Measurements from ENCODE around the gene TBC1D2B.

TBC1D2B gene

GRCh38 chr15:78035861-78036476, 41.5 kb downstream of the TBC1D2B start:
- DNase-seq: no peak

- DNase-seq: peak in 1 of 51 donors; percentile 17
Observed at GRCh38 chr15:78035321-78035751, 42.2 kb downstream of the TBC1D2B start.

- peak in 4 of 51 donors; percentile 14 to 40 (median 25) for DNase-seq
Observed at GRCh38 chr15:78034495-78035191, 42.9 kb downstream of the TBC1D2B start.

- no peak for DNase-seq
Observed at GRCh38 chr15:78033864-78034263, 43.6 kb downstream of the TBC1D2B start.

GRCh38 chr15:78032671-78033070, 44.8 kb downstream of the TBC1D2B start:
- no peak for DNase-seq

GRCh38 chr15:78024883-78025282, 52.6 kb downstream of the TBC1D2B start:
- no peak for DNase-seq

- no peak for DNase-seq
Observed at GRCh38 chr15:78024519-78024870, 53.0 kb downstream of the TBC1D2B start.

GRCh38 chr15:78023865-78024518, 53.5 kb downstream of the TBC1D2B start:
- DNase-seq: no peak

GRCh38 chr15:78023081-78023665, 54.3 kb downstream of the TBC1D2B start:
- DNase-seq: no peak

- no peak for DNase-seq
Observed at GRCh38 chr15:78021761-78022160, 55.8 kb downstream of the TBC1D2B start.

GRCh38 chr15:78020007-78020406, 57.5 kb downstream of the TBC1D2B start:
- no peak for DNase-seq

GRCh38 chr15:78018946-78019644, 58.4 kb downstream of the TBC1D2B start:
- DNase-seq: peak in 1 of 51 donors; percentile 16

- no peak for DNase-seq
Observed at GRCh38 chr15:78018445-78018844, 59.1 kb downstream of the TBC1D2B start.

GRCh38 chr15:78016860-78017259, 60.7 kb downstream of the TBC1D2B start:
- no peak for DNase-seq

GRCh38 chr15:78012643-78013077, 64.9 kb downstream of the TBC1D2B start:
- no peak for DNase-seq

- DNase-seq: no peak
Observed at GRCh38 chr15:78010067-78010466, 67.4 kb downstream of the TBC1D2B start.

GRCh38 chr15:78007964-78008886, 69.3 kb downstream of the TBC1D2B start:
- DNase-seq: peak in 15 of 51 donors; percentile 17 to 60 (median 30)

- no peak for DNase-seq
Observed at GRCh38 chr15:78007211-78007931, 70.1 kb downstream of the TBC1D2B start.

- DNase-seq: peak in 9 of 51 donors; percentile 12 to 37 (median 20)
Observed at GRCh38 chr15:78006567-78007205, 70.8 kb downstream of the TBC1D2B start.
